Fibroblast of pulmonary artery (primary cell): ENCODE results near the gene ACSL4.

Source experiments
- DNase-seq: peaks from one replicate; pipeline ENCODE4 v3.0.0-alpha.2; 2010; ENCODE audit warnings: low read depth
- H3K4me3 ChIP-seq: replicated peaks from 2 replicates; pipeline ENCODE4 v1.5.1; 2011; ENCODE audit warnings: low read depth, mild to moderate bottlenecking, control low read depth, low read length, moderate library complexity
- TF ChIP-seq, protein P1 (sequence below): IDR thresholded peaks from 2 replicates; pipeline ENCODE4 v1.5.1; 2011; ENCODE audit warnings: mild to moderate bottlenecking, control low read depth, low read length, inconsistent platforms; ENCODE audit errors: missing control alignments

Gene ACSL4

GRCh38 chrX:109773374-109773773 lies 40.3 kb upstream of the ACSL4 start:
- TF ChIP-seq, protein P1, sequence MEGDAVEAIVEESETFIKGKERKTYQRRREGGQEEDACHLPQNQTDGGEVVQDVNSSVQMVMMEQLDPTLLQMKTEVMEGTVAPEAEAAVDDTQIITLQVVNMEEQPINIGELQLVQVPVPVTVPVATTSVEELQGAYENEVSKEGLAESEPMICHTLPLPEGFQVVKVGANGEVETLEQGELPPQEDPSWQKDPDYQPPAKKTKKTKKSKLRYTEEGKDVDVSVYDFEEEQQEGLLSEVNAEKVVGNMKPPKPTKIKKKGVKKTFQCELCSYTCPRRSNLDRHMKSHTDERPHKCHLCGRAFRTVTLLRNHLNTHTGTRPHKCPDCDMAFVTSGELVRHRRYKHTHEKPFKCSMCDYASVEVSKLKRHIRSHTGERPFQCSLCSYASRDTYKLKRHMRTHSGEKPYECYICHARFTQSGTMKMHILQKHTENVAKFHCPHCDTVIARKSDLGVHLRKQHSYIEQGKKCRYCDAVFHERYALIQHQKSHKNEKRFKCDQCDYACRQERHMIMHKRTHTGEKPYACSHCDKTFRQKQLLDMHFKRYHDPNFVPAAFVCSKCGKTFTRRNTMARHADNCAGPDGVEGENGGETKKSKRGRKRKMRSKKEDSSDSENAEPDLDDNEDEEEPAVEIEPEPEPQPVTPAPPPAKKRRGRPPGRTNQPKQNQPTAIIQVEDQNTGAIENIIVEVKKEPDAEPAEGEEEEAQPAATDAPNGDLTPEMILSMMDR = no peak
- no peak for DNase-seq
- H3K4me3 ChIP-seq = no peak overlapping the region

GRCh38 chrX:109770780-109771179 lies 37.7 kb upstream of the ACSL4 start:
- TF ChIP-seq, protein P1 = no peak
- H3K4me3 ChIP-seq = no peak overlapping the region
- no peak for DNase-seq

- DNase-seq = no peak
- no peak overlapping the region for H3K4me3 ChIP-seq
- TF ChIP-seq, protein P1 = no peak
Observed at GRCh38 chrX:109760922-109761250, 27.8 kb upstream of the ACSL4 start.

DNA sequence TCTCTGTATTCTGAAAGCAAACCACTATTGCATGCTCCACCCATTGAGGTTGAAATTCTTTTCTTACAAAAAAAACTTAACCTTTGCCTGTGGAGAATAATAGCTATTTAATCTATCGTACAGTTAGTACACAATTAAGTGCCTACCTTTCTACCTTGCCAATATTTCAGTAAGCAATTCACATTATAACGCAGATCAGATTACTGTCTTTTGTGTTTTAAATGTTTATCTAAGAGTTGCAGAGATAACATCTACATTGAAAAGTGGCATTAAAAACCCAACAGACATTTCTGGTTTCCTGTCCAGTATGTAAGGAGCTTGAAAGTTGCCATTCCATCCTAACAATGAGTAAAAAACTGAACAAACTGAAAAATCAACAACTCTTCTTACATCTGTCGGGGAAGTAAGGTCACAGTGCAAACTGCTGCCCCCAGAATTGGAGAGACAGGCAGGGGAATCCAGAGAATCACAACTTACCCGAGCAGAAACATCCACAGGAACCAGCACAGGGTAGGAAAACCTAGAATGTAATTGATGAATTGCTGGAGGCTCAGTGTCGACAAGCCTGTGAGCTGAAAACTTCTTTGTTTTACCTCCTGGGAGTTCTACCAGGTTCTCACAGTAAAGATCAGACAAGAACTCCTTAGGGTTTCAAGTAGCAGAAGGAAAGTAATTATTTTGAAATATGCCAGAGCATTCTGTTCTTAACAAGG lies 27.3 kb upstream of the ACSL4 start:
- TF ChIP-seq, protein P1 = no peak
- no peak overlapping the region for H3K4me3 ChIP-seq
- DNase-seq = no peak

- H3K4me3 ChIP-seq = no peak overlapping the region
- TF ChIP-seq, protein P1 = no peak
- DNase-seq = no peak
Observed at GRCh38 chrX:109753256-109753655, 20.2 kb upstream of the ACSL4 start.

DNA sequence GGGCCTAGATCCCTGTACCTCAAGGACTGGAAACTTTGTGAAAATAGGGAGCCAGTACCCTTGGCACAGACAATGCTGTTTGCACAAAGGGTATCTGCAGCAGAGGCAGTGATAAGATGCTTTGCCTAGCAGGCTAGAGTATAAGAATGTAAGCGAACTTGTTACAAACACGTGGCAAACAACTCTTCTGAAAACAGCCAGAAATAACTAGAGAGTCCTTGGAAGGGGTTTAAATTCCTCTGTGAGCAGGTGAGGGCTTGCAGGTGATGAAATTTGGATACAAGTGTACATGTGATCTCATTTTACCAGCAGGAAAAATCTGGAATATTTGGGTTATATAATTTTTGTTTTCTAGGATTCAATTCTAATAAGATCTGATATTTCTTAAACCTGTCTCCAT lies 18.6 kb upstream of the ACSL4 start:
- H3K4me3 ChIP-seq = no peak overlapping the region
- DNase-seq = no peak
- TF ChIP-seq, protein P1 = no peak

- DNase-seq = no peak
- H3K4me3 ChIP-seq = no peak overlapping the region
- TF ChIP-seq, protein P1 = no peak
Observed at GRCh38 chrX:109749207-109749606, 16.1 kb upstream of the ACSL4 start.
